GM21737 (cell line): ENCODE data around the gene GSX2.
A peak's percentile ranks its signal among the peaks of the same experiment; 100 is the strongest.
"Not testable (repeated sequence)": the region's sequence is repeated elsewhere in the genome, so short reads cannot be mapped to it uniquely, and the experiment has no call there.

Experiments used
- ATAC-seq: cut with Tn5 transposase; IDR thresholded peaks from one replicate; pipeline ENCODE4 v1.9.1; 2021; ENCODE audit warnings: mild to moderate bottlenecking, moderate library complexity; ENCODE audit not compliant: unreplicated experiment

Gene GSX2

DNA sequence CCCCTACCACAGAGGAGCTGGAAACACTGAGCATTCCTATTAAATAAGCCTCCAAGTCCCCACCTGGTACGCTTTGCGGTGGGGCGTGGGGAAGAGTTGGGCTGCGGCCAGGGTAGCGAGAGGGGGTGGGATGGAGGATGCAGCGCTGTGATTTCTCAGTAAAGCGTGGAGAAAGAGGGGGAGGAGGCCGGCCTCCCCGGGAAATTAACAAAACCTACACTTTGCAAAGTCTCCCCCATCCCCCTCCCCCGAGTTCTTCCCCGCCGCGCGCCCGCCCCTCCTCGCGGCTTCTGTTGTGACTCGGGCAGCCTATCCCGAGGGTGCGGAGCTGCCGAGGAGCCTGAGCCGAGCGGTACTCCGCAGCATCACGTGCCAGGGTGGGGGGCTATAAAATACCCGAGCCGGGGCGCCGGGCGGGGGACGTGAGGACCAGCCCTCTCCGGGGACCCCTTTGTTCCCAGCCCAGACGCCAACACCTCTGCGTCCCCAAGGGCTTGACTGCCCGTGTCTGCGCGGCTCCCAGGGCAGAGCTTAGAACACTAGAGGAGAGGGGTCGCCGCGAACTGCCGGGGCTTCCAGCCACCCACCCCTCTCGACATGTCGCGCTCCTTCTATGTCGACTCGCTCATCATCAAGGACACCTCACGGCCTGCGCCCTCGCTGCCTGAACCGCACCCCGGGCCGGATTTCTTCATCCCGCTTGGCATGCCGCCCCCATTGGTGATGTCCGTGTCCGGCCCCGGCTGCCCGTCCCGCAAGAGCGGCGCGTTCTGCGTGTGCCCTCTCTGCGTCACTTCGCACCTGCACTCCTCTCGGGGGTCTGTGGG lies at the start of gene GSX2:
GSX2 (plus strand) TSS at position 416 of the 827 bp plus-strand sequence; CDS start at position 598, 182 bp downstream.
- no peak for ATAC-seq

DNA sequence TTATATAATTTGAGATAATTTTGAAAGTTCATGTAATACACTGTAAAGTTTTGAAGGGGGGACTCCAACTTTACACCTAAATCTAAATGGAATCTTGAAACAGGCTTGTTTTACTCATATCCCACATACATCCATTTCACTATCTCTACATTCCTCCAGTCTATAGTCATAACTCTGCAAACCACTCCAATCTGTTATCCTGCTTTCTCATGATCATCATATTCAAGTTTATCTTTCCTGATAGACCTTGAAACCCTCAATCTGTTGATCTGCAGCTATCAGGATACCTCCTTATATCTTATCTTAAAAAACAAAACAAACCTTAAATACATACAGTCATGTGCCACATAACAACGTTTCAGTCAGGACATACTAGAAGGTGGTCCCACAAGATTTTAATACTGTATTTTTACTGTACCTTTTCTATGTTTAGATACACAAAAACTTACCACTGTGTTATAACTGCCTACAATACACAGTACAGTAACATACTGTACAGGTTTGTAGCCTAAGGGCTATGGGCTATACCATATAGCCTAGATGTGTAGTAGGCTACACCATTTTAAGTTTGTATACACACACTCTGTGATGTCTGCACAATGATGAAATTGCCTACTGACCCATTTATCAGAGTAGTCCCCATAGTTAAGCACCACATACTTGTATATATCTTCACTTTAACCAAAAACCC lies 49.6 kb upstream of the GSX2 start:
- no peak for ATAC-seq

GRCh38 chr4:54053322-54053721 lies 46.6 kb upstream of the GSX2 start:
- not testable (repeated sequence) for ATAC-seq

DNA sequence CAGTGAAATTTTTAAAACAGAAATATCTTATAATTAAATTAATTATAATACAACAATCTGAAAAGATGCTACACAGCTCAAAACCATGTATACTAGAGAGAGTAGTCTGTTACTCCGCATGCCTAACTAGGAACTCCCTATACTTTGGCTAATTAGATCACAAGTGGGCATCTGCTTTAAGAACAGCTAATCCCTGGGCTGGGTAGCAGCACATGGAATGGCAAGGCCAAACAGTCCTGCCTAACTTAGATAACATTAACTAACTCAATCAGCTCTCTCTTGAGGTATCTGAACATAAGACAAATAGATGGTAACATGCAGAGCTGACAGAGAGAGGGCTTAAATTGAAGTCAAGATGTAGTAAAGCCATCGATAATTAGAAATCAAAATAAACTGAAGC lies 45.5 kb upstream of the GSX2 start:
- no peak for ATAC-seq

- no peak for ATAC-seq
These were observed 44.5 kb upstream of the GSX2 start for GRCh38 chr4:54055494-54055893.

DNA sequence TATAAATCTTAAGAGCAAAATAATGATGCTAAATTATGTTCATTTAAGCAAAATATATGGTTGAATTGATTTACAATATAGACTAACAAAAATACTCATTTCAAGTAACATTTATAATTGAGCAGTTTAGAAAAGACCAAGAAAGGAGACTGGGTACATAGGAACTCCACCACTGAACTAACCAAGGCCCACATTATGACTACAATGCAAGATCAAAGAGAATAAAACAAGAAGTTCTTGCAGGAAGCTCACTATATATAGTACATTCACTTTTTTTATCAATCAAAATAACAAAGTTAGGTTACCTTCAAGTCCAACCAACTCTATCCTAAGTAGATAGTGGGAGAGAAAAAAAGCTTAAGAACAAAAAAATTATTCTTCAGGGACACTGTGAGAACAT lies 43.6 kb upstream of the GSX2 start:
- no peak for ATAC-seq

DNA sequence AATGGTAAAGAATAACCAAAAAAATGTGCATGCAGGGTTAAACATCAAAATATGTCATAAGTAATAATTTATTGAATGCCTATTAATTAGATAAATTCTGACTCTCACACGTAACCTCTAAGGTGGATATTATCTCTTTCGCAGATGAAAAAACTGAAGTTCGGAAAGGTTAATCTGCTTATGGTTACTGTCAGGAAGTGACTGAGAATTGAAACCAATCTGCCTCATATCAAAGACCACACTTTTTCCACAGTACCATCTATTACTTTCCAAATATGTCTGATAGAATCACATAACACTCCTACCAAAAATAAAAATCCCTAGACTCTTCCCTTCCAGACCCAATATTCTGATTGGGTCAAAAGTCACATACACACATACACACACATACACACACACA lies 41.8 kb upstream of the GSX2 start:
- ATAC-seq, result no peak

DNA sequence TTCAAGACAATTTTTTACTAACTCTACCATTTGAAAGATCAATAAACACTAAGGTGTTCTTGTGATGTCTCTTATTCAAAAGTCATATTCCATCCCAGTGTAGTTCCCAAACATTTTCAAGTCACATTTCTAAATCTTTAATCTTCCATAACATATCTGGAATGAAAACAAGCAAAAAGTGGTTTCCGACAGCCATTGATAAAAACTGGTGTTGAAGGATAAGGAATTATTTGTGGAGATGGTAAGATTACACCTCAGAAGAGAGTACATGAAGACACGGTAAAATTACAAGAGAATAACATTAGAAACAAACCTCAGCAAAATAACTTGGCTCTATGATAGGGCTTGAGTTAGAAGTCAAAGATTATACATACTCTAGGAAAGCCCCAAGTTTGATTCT lies 39.8 kb upstream of the GSX2 start:
- ATAC-seq, result no peak

- no peak for ATAC-seq
These were observed 38.9 kb upstream of the GSX2 start for GRCh38 chr4:54061067-54061466.

- ATAC-seq, result no peak
These were observed 38.1 kb upstream of the GSX2 start for GRCh38 chr4:54061873-54062272.

DNA sequence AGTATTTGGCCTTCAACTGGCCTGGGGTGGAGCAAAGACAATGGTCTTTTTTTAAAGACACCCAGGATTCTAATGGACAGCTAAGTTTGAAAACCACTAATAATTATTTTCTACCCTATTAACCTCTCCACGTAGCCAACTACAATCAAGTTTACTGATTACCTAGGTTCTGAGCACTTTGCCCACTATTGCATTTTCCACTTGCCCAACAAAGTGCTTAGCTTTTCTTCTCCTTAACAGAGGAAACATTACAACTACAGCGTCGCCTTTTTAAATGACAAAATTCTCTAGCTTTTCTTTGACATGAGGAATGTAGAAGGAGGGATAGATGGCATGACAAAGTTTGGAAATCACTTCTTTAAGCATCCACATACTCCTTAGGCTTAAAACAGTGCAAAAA lies 37.6 kb upstream of the GSX2 start:
- ATAC-seq, result no peak

DNA sequence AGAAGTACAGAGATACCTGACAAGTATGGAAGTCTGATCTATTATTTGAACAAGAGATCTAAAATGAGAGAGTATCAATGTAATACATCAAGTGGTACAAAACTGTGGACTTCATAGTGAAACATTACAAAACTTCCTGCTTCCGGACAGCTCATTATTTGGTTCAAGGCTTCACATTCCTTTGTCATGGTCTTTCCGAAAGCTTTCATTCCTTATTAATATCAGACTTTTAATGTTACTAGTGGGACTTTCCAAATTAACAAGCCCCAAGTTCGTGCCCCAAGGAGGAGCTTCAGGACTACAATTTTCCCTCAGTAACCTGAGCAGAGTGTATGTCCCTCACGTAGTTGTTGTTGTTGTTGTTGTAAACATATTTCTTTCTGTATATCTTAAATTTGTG lies 36.7 kb upstream of the GSX2 start:
- ATAC-seq, result no peak

DNA sequence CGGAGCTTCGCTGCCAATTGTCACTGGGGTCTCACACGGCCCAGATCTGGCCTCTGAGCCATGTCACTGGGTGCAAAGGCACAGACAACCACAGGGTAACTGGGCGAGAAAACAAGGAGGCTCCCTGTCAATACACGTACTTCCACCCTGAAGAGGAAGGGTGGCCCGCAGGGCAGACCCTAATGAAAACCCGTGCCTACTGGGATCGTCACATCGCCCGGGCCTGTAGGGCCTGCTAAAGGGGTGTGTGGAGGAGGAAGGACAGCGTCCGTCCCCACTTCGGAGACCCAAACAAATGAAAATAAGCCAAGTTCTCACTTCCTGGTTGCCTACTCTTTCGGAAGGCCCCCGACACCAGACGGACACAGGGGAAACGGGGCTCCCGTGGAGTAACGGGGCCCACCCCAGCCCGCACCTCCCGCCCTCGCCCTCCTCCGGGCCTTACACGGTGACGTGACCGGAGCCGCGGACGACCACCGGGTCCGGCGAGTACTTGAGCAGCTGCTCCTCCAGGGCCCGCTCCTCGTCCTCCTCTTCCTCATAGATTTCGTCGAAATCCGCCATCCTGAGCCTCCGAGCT lies 36.1 kb upstream of the GSX2 start:
- peak; percentile 19 for ATAC-seq

DNA sequence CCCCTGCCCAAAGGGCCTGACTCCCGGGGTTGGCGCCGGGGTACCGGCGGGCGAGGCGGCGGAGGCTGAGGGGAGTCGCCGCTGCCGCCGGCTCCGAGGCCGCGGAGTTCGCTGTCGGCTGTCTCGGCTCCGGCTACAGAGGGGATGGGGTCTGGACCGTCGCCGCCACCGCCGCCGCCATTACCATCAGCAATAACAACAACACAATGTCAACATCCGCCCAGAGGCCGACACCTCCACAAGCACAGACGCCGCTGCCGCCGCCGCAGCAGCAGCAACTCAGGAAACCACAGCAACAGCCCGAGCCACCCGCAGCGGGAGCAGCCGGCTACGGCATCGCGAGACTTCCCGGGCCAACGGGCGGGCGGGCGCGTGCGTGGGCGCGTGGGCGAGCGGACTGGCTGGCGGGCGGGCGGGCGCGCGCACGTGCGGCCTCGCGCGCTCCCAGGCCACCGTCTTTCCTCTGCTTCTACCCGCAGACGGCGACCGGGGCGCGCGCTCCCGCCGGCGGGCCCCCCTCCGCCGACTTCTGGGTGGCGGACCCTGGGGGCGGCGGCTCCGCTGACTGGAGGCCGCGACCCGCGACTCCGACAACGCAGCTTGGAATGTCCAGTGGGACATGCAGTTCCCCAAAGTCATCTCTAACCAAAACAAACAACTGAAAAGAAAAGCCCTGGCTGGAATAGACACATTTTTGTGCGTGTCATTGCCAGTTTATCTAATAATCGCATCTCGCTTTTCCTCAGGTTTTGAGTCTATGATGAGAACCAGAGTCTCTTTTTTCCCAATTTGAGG lies 35.4 kb upstream of the GSX2 start, which contains the start of gene CHIC2:
CHIC2 (minus strand) TSS at position 289 of the 795 bp plus-strand sequence. CDS start 305 bp downstream, outside the sequence.
- ATAC-seq, result peak; percentile 94

DNA sequence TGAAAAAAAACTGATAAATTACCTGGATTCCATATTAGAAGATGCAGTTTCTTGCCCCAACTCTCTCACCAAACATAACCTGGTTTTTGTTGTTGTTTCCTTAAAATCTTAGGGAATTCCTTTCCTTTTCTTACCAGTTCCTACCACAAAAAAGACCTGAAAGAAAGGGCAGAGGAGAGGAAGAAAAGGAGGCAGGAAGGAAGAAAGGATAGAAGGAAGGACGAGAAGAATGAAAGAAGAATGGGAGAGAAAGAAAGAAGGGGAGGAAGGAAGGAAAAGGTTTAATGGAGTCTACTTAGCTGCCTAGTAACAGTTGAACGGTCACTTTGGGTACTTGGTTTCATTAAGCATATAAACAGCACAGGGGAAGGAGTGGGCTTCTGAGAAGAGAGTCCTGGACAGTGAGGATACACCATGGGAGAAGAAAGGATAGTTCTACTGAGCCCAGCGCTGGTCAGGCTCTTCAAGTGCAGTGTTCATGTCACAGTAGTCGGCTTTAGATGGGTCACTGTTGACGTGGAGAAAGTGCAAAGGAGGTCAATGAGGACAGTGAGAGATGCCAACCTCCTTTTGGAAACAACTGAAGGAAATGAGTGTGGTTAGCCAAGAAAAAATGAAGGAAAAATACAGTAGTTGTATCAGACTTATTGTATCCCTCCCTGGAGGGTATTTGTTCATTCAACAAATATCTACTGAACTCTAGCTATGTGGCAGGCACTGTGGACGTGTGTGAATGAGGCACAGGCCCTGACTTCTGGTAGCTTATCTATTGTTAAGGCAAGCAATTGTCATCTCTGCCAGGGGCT lies 34.5 kb upstream of the GSX2 start:
- no peak for ATAC-seq

DNA sequence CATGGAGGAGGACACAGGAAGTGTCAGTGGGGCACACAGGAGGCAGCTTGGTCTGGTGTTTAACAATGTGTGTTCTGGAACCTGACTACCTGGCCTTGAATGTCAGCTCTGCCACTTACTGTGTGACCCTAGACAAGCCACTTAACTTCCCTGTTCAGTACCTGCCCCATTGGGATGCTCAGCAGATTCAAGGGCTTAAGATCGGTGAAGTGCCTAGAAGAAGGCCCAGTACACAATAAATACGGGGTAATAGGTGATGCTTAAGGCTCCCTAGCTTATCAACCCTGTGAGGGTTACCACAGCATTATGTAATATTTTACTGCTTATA lies 33.9 kb upstream of the GSX2 start:
- ATAC-seq, result no peak

DNA sequence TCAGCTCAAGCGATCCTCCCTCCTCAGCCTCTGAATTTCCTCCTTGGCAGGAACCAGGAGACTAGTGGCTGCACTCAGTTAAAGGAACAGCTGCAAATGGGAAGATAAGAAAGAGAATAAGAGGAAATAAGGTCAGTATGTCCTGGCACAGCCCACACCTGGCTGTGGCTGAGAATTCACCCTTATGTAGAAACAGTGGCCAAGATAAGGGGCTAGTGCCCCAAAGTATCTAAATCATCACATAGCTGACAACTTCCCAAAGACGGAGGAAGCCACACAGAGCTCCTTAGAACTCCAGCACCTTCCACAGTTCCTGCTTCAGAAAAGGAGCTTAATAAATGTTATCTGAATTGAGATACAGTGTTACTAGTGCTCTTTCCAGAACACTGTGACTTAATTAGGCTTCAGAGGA lies 33.2 kb upstream of the GSX2 start:
- no peak for ATAC-seq

DNA sequence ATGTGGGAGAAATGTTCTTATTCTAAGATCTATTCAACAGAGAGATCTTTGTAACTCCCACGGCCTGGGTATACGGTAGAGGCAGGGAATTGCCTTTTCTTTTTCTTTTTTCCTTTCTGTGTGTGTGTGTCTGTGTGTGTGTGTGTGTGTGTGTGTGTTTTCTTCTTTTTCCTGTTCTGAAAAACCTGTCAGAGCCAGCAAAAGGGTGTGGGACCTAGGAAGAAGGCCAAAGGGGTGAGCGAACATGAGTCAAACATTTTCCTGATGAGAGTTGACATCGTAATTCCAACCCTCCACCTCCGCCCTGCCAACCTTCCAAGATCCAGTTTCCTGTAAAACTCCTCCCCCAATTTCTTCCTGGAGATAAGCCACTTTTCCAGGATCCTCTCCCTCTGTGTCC lies 32.8 kb upstream of the GSX2 start:
- no peak for ATAC-seq

- ATAC-seq, result no peak
These were observed 26.6 kb upstream of the GSX2 start for GRCh38 chr4:54073271-54073880.

- ATAC-seq, result no peak
These were observed 25.6 kb upstream of the GSX2 start for GRCh38 chr4:54074381-54074780.
